Testis (tissue), 3 donors: ENCODE results near the gene DNAH5. TPM values are rescaled to one million over a fixed set of nuclear protein-coding genes. Genes with fewer than 3 reads are reported as not detected.

ENCODE experiments used
- DNase-seq: peaks from one replicate; pipeline ENCODE4 v3.0.0-alpha.2; 2019
- H3K27ac ChIP-seq, 2 donors: fragments of 200-600 bp; sonication (generic); one replicate each; pipeline ENCODE4 v1.5.1; 2019
- H3K27me3 ChIP-seq: fragments of 200-600 bp; sonication (generic); one replicate; pipeline ENCODE4 v1.5.1; 2019
- H3K36me3 ChIP-seq: fragments of 200-600 bp; sonication (generic); one replicate; pipeline ENCODE4 v1.5.1; 2017; ENCODE audit warnings: low read depth; ENCODE audit errors: missing control alignments
- H3K4me1 ChIP-seq: fragments of 200-600 bp; sonication (generic); one replicate; pipeline ENCODE4 v1.5.1; 2019
- H3K4me3 ChIP-seq, 2 donors: fragments of 200-600 bp; sonication (generic); one replicate each; pipeline ENCODE4 v1.5.1; 2017 to 2019
- H3K9me3 ChIP-seq: fragments of 200-600 bp; sonication (generic); one replicate; pipeline ENCODE4 v1.5.1; 2017
- CTCF ChIP-seq, 3 experiments: fragments of 450-650 bp in 2 of 3; fragments of 200-600 bp in 1 of 3; sonication (generic) in 1 of 3; IDR thresholded peaks; one replicate each; pipeline ENCODE4 v1.5.1; 2016 to 2019; ENCODE audit warnings: antibody characterized with exemption in 3 of 3, mild to moderate bottlenecking in 2 of 3, moderate library complexity in 1 of 3
- POLR2A ChIP-seq: fragments of 450-650 bp; IDR thresholded peaks from one replicate; pipeline ENCODE4 v1.6.1; 2017; ENCODE audit warnings: antibody characterized with exemption, mild to moderate bottlenecking, moderate library complexity
- WGBS, 2 donors: methylation state at CpG; one replicate each; pipeline ENCODE4 v1.1.5; 2018; 5-methylcytosine and 5-hydroxymethylcytosine counted together
- intact Hi-C: fragments of 100-400 bp; cut with DNase I; formaldehyde crosslinking; loops from one replicate; pipeline ENCODE4 v1.15.1; 2023; ENCODE audit warnings: low total_unique reads
- polyA plus RNA-seq: library from polyadenylated mRNA; stranded (reverse); fragments of 350-450 nt; fragmentation: Illumina TruSeq; extraction: RNeasy Lipid Tissue Mini Kit (QIAGEN cat#74804); gene quantifications from one replicate; pipeline ENCODE4 v1.2.3, GENCODE V29; 2014; ENCODE audit warnings: low read depth, low replicate concordance; ENCODE audit not compliant: insufficient read depth
- total RNA-seq, 2 donors: library from RNA; depleted of rRNA; stranded (reverse); fragments of >200 nt; gene quantifications; one replicate each; pipeline ENCODE4 v1.2.3, GENCODE V29; 2016

Gene DNAH5
- total and polyA plus RNA-seq, 3 donors from 2014 or later = 1.1 to 5.9 (median 5.1) TPM

GRCh38 chr5:13658152-13658551 lies 286.3 kb downstream of the DNAH5 start:
- H3K27ac ChIP-seq = no peak overlapping the region
- 83 to 100% methylated on average over 1 of the region's 1 CpG for WGBS, 2 donors
- H3K36me3 ChIP-seq = no peaks in the 10 kb centered on the region
- TF ChIP-seq CTCF (IDR thresholded peaks at IDR 0.05) (no peak), POLR2A (no peak)
- no peaks in the 10 kb centered on the region for H3K9me3 ChIP-seq
- DNase-seq = no peak
- H3K4me3 ChIP-seq = no peak overlapping the region
- H3K4me1 ChIP-seq = no peaks in the 10 kb centered on the region
- intact Hi-C loops = no loop called here
- H3K27me3 ChIP-seq = no peaks in the 10 kb centered on the region

GRCh38 chr5:13653709-13654108 lies 290.8 kb downstream of the DNAH5 start:
- Histone ChIP-seq H3K9me3 (no peaks in the 10 kb centered on the region), H3K27me3 (no peaks in the 10 kb centered on the region), H3K4me3 (no peak overlapping the region), H3K4me1 (no peaks in the 10 kb centered on the region), H3K27ac (no peak overlapping the region), H3K36me3 (no peaks in the 10 kb centered on the region)
- no peak for DNase-seq
- intact Hi-C loops = no loop called here
- WGBS, 2 donors = 56 to 74% methylated on average over 2 of the region's 2 CpGs
- no peak for TF ChIP-seq CTCF (IDR thresholded peaks at IDR 0.05)
- TF ChIP-seq POLR2A = no peak

DNA sequence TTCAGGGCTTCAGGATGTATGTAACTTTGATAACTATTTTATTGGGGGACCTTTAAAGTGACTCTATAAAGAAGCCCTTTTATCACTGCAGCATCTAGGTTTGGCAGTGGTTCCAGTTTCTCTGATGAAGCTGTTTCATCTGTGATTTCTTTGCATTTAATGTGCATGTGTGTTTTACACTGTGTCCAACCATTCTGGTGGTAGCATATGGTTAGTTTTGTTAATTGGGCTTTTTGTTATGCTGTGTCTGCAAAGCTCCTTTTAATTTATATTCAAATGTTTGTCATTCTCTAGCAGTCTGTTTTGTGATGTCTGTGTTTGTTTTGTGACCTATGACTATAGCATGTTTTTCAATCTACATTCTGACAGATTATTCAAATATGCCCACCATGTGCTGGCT lies 294.8 kb downstream of the DNAH5 start:
- Histone ChIP-seq H3K4me3 (no peak overlapping the region), H3K27ac (no peak overlapping the region), H3K27me3 (no peaks in the 10 kb centered on the region), H3K36me3 (no peaks in the 10 kb centered on the region), H3K4me1 (no peaks in the 10 kb centered on the region), H3K9me3 (no peaks in the 10 kb centered on the region)
- intact Hi-C loops = no loop called here
- TF ChIP-seq CTCF (IDR thresholded peaks at IDR 0.05) = no peak
- no peak for TF ChIP-seq POLR2A
- DNase-seq = no peak

DNA sequence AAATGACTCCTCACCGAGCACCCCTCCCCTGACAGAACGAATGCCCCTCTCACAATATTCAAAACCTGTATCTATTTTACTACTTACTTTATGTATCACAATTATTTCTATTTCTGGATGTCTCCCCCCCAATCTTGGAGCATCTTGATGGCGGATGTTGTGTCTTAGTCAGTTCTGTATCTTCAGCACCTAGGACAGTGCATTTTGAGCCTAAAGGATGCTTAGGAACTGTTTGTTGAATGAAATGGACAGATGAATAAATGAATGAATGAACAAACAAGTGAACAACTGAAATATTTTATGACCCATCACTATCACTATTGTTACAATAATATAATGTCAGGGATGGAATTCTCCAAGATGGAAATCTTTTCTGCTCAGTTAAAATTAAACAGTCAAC lies 295.7 kb downstream of the DNAH5 start:
- DNase-seq = no peak
- Histone ChIP-seq H3K27me3 (no peaks in the 10 kb centered on the region), H3K36me3 (no peaks in the 10 kb centered on the region), H3K9me3 (no peaks in the 10 kb centered on the region), H3K4me1 (no peaks in the 10 kb centered on the region), H3K27ac (no peak overlapping the region), H3K4me3 (no peak overlapping the region)
- intact Hi-C loops = no loop called here
- TF ChIP-seq POLR2A = no peak
- no peak for TF ChIP-seq CTCF (IDR thresholded peaks at IDR 0.05)
- 75 to 86% methylated on average over 3 of the region's 3 CpGs for WGBS, 2 donors

DNA sequence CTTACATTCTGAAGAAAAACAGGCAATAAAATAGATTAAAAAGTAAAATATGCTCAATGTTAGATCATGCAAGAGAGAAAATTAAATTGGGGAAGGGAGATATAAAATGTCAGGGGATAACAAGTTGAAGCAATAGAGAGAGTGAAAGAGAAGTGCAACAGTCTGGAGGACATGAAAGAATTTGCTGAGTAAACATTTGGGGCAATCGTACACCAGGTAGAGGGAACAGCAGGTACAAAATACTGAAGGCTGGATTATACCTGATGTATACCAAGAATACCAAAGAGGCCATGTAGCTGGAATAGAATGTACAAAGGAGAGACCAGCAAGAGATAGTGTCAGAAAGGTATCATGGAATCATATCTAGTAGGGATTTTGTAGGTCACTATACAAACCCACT lies 300.8 kb downstream of the DNAH5 start:
- Histone ChIP-seq H3K27ac (no peak overlapping the region), H3K4me1 (no peaks in the 10 kb centered on the region), H3K9me3 (no peaks in the 10 kb centered on the region), H3K4me3 (no peak overlapping the region), H3K36me3 (no peaks in the 10 kb centered on the region), H3K27me3 (no peaks in the 10 kb centered on the region)
- intact Hi-C loops = no loop called here
- no peak for TF ChIP-seq POLR2A
- no peak for TF ChIP-seq CTCF (IDR thresholded peaks at IDR 0.05)
- WGBS, 2 donors = 71 to 78% methylated on average over 1 of the region's 1 CpG
- DNase-seq = no peak
